Astrocyte (in vitro differentiated cells and primary cell): Measurements from ENCODE around the gene GALNT2.

ENCODE experiments used
- CTCF ChIP-seq: IDR thresholded peaks from 2 replicates; pipeline ENCODE4 v1.5.1; 2011; ENCODE audit warnings: low read depth, mild to moderate bottlenecking, inconsistent platforms, low read length, moderate library complexity; ENCODE audit not compliant: insufficient read depth
- EZH2 ChIP-seq: IDR thresholded peaks from 2 replicates; pipeline ENCODE4 v1.6.1; 2012; ENCODE audit warnings: mild to moderate bottlenecking, low read length, inconsistent platforms; ENCODE audit not compliant: insufficient read depth

DNA sequence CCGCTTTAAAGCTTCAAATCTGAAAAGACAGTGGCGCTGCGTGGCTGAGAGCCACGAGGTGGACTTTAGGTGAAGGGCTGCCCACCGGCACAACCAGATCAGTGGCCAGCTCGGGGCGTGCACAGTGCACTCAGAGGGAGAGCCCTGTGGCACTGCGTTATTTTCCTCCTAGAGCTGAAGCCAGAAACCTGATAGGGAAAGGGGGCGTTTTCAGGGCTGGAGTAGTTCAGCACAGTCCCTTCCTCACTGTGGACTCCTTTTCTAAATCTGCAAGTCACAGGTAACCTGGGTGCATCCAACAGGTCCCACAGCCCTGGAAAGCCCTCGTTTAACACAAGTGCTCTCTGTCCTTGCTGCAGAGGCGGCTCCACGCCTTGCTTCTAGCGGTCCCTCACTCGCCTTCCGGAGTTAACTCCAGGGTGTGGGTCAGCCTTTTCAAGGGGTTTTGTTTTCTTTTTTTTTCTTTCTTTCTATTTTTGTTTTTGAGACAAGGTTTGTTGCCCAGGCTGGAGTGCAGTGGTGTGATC is 81.2 kb downstream of the GALNT2 start:
- TF ChIP-seq CTCF (no peak), EZH2 (no peak)
